Panc1 (cell line): ENCODE measurements around the gene FBXW8. TPM values are rescaled to one million over a fixed set of nuclear protein-coding genes. Genes with fewer than 3 reads are reported as not detected.

Experiments
- ATAC-seq: fragments of 200-7000 bp; cut with Tn5 transposase; 2 replicates; pipeline ENCODE4 v1.9.1; 2020; ENCODE audit warnings: mild to moderate bottlenecking, moderate library complexity
- BruUV-seq: library from RNA; stranded (reverse); fragments of 400-500 nt; replicated peaks from 2 replicates; lab custom pipeline; 2021; lab: Mats Ljungman, UMichigan
- CTCF ChIA-PET: fragments of 300-600 bp; sonication (Branson Sonifier 250); formaldehyde crosslinking; loops from one replicate; lab custom pipeline; 2022; ENCODE audit warnings: antibody characterized with exemption; lab: Charles Lee
- POLR2A ChIA-PET: fragments of 300-600 bp; sonication (Branson Sonifier 250); formaldehyde crosslinking; loops from one replicate; lab custom pipeline; 2022; ENCODE audit warnings: antibody characterized with exemption; lab: Charles Lee
- DNase-seq: peaks from one replicate; pipeline ENCODE4 v3.0.0-alpha.2; 2010; ENCODE audit warnings: low read depth, low spot score
- H3K27ac ChIP-seq: 2 replicates; pipeline ENCODE4 v1.5.1; 2011; ENCODE audit warnings: mild to moderate bottlenecking, low read length, inconsistent platforms
- H3K27me3 ChIP-seq: fragments of 200-500 bp; sonication (Bioruptor generic); 2 replicates; pipeline ENCODE4 v1.6.0; 2014; ENCODE audit warnings: low read length, inconsistent platforms; ENCODE audit not compliant: control insufficient read depth, insufficient read depth
- H3K36me3 ChIP-seq: fragments of 200-500 bp; sonication (Bioruptor generic); 2 replicates; pipeline ENCODE4 v1.5.1; 2014; ENCODE audit warnings: inconsistent platforms, mild to moderate bottlenecking, low read length, moderate library complexity; ENCODE audit not compliant: control insufficient read depth, insufficient read depth
- H3K4me1 ChIP-seq: 2 replicates; pipeline ENCODE4 v1.5.1; 2011; ENCODE audit warnings: inconsistent platforms, mild to moderate bottlenecking, low read length, moderate library complexity; ENCODE audit not compliant: control insufficient read depth, insufficient read depth
- H3K4me3 ChIP-seq, 2 experiments: 2 replicates each; pipeline ENCODE4 v1.5.1; 2011 to 2012; ENCODE audit warnings: low read depth in 2 of 2, low read length in 2 of 2, mild to moderate bottlenecking in 2 of 2, inconsistent platforms in 1 of 2, moderate library complexity in 1 of 2
- H3K9me3 ChIP-seq: fragments of 200-500 bp; sonication (Bioruptor generic); 2 replicates; pipeline ENCODE4 v1.5.1; 2014; ENCODE audit warnings: low read depth, mild to moderate bottlenecking, inconsistent platforms, low read length, moderate library complexity; ENCODE audit not compliant: control insufficient read depth, insufficient read depth
- CTCF ChIP-seq: fragments of 450-650 bp; IDR thresholded peaks from 2 replicates; pipeline ENCODE4 v1.5.1; 2017; ENCODE audit warnings: mild to moderate bottlenecking
- POLR2AphosphoS5 ChIP-seq: IDR thresholded peaks from 2 replicates; pipeline ENCODE4 v1.6.1; 2012; ENCODE audit warnings: mild to moderate bottlenecking, low read depth, low read length, moderate library complexity
- REST ChIP-seq, 2 experiments: IDR thresholded peaks; 2 replicates each; pipeline ENCODE4 v1.6.1; 2011 to 2012; ENCODE audit warnings: low read depth in 2 of 2, control low read depth in 1 of 2, low read length in 1 of 2, mild to moderate bottlenecking in 1 of 2, moderate library complexity in 1 of 2; ENCODE audit not compliant: insufficient read depth in 1 of 2
- SIN3A ChIP-seq: IDR thresholded peaks from 2 replicates; pipeline ENCODE4 v1.6.1; 2012; ENCODE audit warnings: low read depth, mild to moderate bottlenecking, low read length, moderate library complexity, borderline replicate concordance; ENCODE audit not compliant: insufficient read depth
- TCF7L2 ChIP-seq: IDR thresholded peaks from 2 replicates; pipeline ENCODE4 v1.6.1; 2011; ENCODE audit warnings: mild to moderate bottlenecking, low read depth, low read length, inconsistent platforms
- in situ Hi-C: cut with HindIII; loops from 2 replicates; pipeline ENCODE4 v1.10.0; 2016; ENCODE audit warnings: low sequenced_read_pairs, low pct_unique_long_range_greater_than_20kb
- intact Hi-C: fragments of 100-400 bp; cut with micrococcal nuclease; formaldehyde crosslinking; loops from one replicate; pipeline ENCODE4 v1.10.0; 2022; ENCODE audit not compliant: unreplicated experiment
- total RNA-seq: library from RNA; stranded (reverse); gene quantifications from one replicate; pipeline ENCODE4 v1.2.1, GENCODE V29; 2021; ENCODE audit not compliant: unreplicated experiment

FBXW8 gene
- total RNA-seq, 1 experiment from 2014 or later = 18.0 TPM

- H3K36me3 ChIP-seq = no peaks in the 10 kb centered on the region
- no peak overlapping the region for H3K27ac ChIP-seq
- TF ChIP-seq SIN3A = no peak
- no peak for TF ChIP-seq POLR2AphosphoS5
- no peak for TF ChIP-seq TCF7L2
- no peak for TF ChIP-seq CTCF
- no peak for TF ChIP-seq REST (IDR thresholded peaks at IDR 0.05; ENCODE audit: insufficient read depth in 1 of 2, low read depth in 2 of 2, low read length in 1 of 2)
- intact Hi-C loops (no loop called here), in situ Hi-C loops (no loop called here)
- DNase-seq (no peak), ATAC-seq (no peak)
- POLR2A ChIA-PET = no interaction called here
- no TSS peak for BruUV-seq
- H3K27me3 ChIP-seq = peaks cover 18% of the 10 kb centered on the region
- CTCF ChIA-PET = no interaction called here
- no peaks in the 10 kb centered on the region for H3K9me3 ChIP-seq
- H3K4me1 ChIP-seq = peaks cover 5% of the 10 kb centered on the region
- no peak overlapping the region for H3K4me3 ChIP-seq
Observed at GRCh38 chr12:116876151-116876869, 34.4 kb upstream of the FBXW8 start.

- TF ChIP-seq POLR2AphosphoS5 = no peak
- TF ChIP-seq REST (IDR thresholded peaks at IDR 0.05; ENCODE audit: insufficient read depth in 1 of 2, low read depth in 2 of 2, low read length in 1 of 2) = no peak
- no peak for TF ChIP-seq SIN3A
- TF ChIP-seq CTCF = no peak
- no peak for TF ChIP-seq TCF7L2
- no TSS peak for BruUV-seq
- Histone ChIP-seq H3K9me3 (no peaks in the 10 kb centered on the region), H3K27me3 (peaks cover 32% of the 10 kb centered on the region), H3K27ac (no peak overlapping the region), H3K4me1 (peaks cover 18% of the 10 kb centered on the region), H3K36me3 (no peaks in the 10 kb centered on the region), H3K4me3 (peak overlapping the region; percentile 39 to 54)
- ATAC-seq (peak; percentile 44), DNase-seq (no peak)
- intact Hi-C loops = no loop called here
- CTCF ChIA-PET = no interaction called here
- in situ Hi-C loops = no loop called here
- POLR2A ChIA-PET = no interaction called here
Observed at GRCh38 chr12:116878567-116879508, 31.9 kb upstream of the FBXW8 start.
